ENCODE data around the gene RGL1. TPM values are rescaled to one million over a fixed set of nuclear protein-coding genes. Genes with fewer than 3 reads are reported as not detected.

RGL1 gene
- total and polyA plus RNA-seq, 2 donors (not counting 3 experiments of a cell fraction or from before 2014, with no cell fraction given) = 19.8 to 35.3 TPM

DNA sequence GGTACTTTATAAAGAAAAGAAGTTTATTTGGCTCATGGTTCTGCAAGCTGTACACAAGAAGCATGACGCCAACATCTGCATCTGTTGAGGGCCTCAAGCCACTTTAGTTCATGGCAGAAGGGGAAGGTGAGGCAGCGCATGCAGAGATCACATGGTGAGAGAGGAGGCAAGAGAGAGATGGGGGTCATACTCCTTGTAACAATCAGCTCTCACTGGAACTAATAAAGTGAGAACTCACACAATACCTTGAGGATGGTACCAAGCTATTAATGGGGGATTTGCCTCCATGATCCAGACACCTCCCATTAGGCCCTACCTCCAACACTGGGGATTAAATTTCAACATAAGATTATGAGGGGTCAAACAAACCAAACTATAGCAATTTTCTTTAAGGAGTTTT, 3.3 kb upstream of the RGL1 start:
- CTCF ChIA-PET = no interaction called here
- dilution Hi-C loops (cut with MboI; ENCODE audit: extremely low pct_ligation_motif_present, low sequenced_read_pairs) = no loop called here
- FAIRE-seq = no peak

More for the DNA sequence above, 3.3 kb upstream of the RGL1 start:
- Histone ChIP-seq H3K27me3 (ENCODE audit: control insufficient read depth in 2 of 2, insufficient read depth in 2 of 2, low read length in 2 of 2) (no peaks in the 10 kb centered on the region), H3K9me1 (replicated peaks; ENCODE audit: control insufficient read depth, extremely low read depth, insufficient read depth, low read length) (no peaks in the 10 kb centered on the region), H3K4me2 (ENCODE audit: insufficient read depth, low read length) (no peak overlapping the region), H2AFZ (ENCODE audit: low read depth, low read length) (no peak overlapping the region), H3K79me2 (ENCODE audit: control insufficient read depth, insufficient read depth, low read length) (peaks cover 4% of the 10 kb centered on the region), H3K9me3 (replicated peaks; ENCODE audit: control insufficient read depth, insufficient read depth, low read length) (no peaks in the 10 kb centered on the region), H4K20me1 (replicated peaks; ENCODE audit: control insufficient read depth, extremely low read depth, insufficient read depth, low read length) (no peaks in the 10 kb centered on the region), H3K9ac (replicated peaks; ENCODE audit: extremely low read depth, insufficient read depth, low read length) (no peak overlapping the region), H3K4me1 (ENCODE audit: control insufficient read depth, extremely low read depth, insufficient read depth, low read length) (peaks cover 14% of the 10 kb centered on the region), H3K36me3 (ENCODE audit: control insufficient read depth in 2 of 2, extremely low read depth in 1 of 2, insufficient read depth in 2 of 2, low read length in 2 of 2) (no peaks in the 10 kb centered on the region), H3K4me3 (replicated peaks in 1 of 3; ENCODE audit: insufficient read depth in 1 of 3, low read depth in 1 of 3, low read length in 3 of 3) (no peak overlapping the region), H3K27ac (ENCODE audit: insufficient read depth, low read depth, low read length) (no peak overlapping the region)
- TF ChIP-seq JUN (IDR thresholded peaks at IDR 0.05; ENCODE audit: borderline replicate concordance, insufficient read depth, insufficient read length, low read depth) (no peak), FOS (IDR thresholded peaks at IDR 0.05; ENCODE audit: borderline replicate concordance, insufficient read depth, low read length) (no peak), POLR2AphosphoS5 (IDR thresholded peaks at IDR 0.05; ENCODE audit: insufficient read depth, low read depth, low read length) (no peak), EZH2 (IDR thresholded peaks at IDR 0.05; ENCODE audit: borderline replicate concordance, low read depth, low read length, severe bottlenecking) (no peak), POLR2A (IDR thresholded peaks at IDR 0.05; ENCODE audit: low read depth, low read length) (no peak), MYC (IDR thresholded peaks at IDR 0.05; ENCODE audit: low read depth, low read length) (no peak)
- TF ChIP-seq, protein P1, sequence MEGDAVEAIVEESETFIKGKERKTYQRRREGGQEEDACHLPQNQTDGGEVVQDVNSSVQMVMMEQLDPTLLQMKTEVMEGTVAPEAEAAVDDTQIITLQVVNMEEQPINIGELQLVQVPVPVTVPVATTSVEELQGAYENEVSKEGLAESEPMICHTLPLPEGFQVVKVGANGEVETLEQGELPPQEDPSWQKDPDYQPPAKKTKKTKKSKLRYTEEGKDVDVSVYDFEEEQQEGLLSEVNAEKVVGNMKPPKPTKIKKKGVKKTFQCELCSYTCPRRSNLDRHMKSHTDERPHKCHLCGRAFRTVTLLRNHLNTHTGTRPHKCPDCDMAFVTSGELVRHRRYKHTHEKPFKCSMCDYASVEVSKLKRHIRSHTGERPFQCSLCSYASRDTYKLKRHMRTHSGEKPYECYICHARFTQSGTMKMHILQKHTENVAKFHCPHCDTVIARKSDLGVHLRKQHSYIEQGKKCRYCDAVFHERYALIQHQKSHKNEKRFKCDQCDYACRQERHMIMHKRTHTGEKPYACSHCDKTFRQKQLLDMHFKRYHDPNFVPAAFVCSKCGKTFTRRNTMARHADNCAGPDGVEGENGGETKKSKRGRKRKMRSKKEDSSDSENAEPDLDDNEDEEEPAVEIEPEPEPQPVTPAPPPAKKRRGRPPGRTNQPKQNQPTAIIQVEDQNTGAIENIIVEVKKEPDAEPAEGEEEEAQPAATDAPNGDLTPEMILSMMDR (IDR thresholded peaks at IDR 0.05; ENCODE audit: extremely low read depth in 1 of 2, insufficient read depth in 1 of 2, low read depth in 1 of 2, low read length in 2 of 2) = no peak
- TF ChIP-seq, protein P2, sequence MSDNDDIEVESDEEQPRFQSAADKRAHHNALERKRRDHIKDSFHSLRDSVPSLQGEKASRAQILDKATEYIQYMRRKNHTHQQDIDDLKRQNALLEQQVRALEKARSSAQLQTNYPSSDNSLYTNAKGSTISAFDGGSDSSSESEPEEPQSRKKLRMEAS (IDR thresholded peaks at IDR 0.05; ENCODE audit: insufficient read depth, insufficient read length) = no peak
- POLR2A ChIA-PET = no interaction called here
- no TSS peak for BruUV-seq (replicated peaks)
- intact Hi-C loops (cut with micrococcal nuclease) = no loop called here
- no peak for DNase-seq (ENCODE audit: low read depth, low spot score)

Measured in endothelial cell of umbilical vein (primary cell).